SU-DHL-6 (cell line): ENCODE measurements around the gene GOLGA8H.

ENCODE experiments used
- CTCF ChIP-seq: fragments of 200-600 bp; sonication (generic); IDR thresholded peaks from one replicate; pipeline ENCODE4 v1.5.1; 2017; ENCODE audit warnings: antibody characterized with exemption, mild to moderate bottlenecking, low read length, moderate library complexity; ENCODE audit not compliant: insufficient read depth, poor library complexity, severe bottlenecking
- EZH2phosphoT487 ChIP-seq: fragments of 200-600 bp; sonication (generic), shearing (Covaris generic); conservative IDR thresholded peaks from 2 replicates; pipeline ENCODE4 v1.6.1; 2018; ENCODE audit warnings: mild to moderate bottlenecking, antibody characterized with exemption, low read length, moderate library complexity, mixed read lengths

DNA sequence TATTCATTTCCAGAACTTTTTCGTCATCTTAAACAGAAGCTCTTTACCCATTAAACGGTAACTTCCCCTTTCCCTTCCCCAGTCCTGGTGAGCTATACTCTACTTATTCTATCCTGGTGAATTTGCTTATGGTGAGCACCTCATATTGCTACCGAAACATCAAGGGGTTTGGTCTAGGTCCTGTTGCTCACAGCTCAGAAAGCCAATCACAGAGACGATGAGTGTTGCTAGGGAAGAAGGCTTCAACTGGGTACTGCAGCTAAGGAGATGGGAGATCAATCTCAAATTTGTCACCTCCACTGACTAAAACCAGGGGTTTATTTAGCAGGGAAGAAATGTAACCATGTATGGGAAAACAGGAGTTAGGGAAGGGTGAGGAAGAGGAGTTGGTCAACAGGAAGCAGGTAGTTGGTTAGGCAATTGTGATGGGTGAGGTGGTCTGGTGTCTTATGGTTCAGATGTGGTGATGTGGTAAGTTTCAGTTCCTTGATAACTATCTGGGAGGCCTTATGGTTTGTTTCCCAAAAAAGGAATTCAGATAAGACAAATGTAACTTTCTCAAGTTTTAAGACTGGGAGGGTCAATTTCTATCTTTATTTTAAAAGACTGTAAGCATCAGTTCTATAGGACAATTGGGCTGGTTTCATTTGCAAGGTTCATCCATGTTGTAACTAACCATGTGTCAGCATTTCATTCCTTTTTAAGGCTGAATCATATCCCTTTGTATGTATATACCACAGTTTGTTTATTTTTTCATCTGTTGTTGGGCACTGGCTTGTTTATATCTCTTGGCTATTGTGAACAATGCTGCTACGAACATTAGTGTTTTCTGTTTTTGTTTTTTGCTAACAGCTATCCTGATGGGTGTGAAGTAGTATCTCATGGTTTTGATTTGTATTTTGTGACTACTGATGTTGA lies 46.4 kb downstream of the GOLGA8H start:
- TF ChIP-seq CTCF, result no peak
- TF ChIP-seq EZH2phosphoT487, result no peak
